PC-3 (cell line): ENCODE data around the gene NT5DC3.

Experiments
- CTCF ChIP-seq: fragments of 300-600 bp; sonication (generic); conservative IDR thresholded peaks from 2 replicates; pipeline ENCODE4 v1.5.1; 2017; ENCODE audit warnings: antibody characterized with exemption, low read depth, mild to moderate bottlenecking, low read length
- EZH2 ChIP-seq: fragments of 300-600 bp; sonication (generic); IDR thresholded peaks from one replicate; pipeline ENCODE4 v1.6.1; 2017; ENCODE audit warnings: antibody characterized with exemption, mild to moderate bottlenecking, low read length; ENCODE audit not compliant: unreplicated experiment
- EZH2phosphoT487 ChIP-seq: fragments of 300-600 bp; sonication (generic); IDR thresholded peaks from 2 replicates; pipeline ENCODE4 v1.6.1; 2018; ENCODE audit warnings: mild to moderate bottlenecking, antibody characterized with exemption, low read length, borderline replicate concordance

GRCh38 chr12:103786201-103786600 lies 54.8 kb downstream of the NT5DC3 start:
- no peak for TF ChIP-seq EZH2phosphoT487
- TF ChIP-seq CTCF = no peak
- TF ChIP-seq EZH2 = no peak
